Measurements from ENCODE around the gene ZFYVE28. TPM values are rescaled to one million over a fixed set of nuclear protein-coding genes. Genes with fewer than 3 reads are reported as not detected.

Gene ZFYVE28
- total and polyA plus RNA-seq, 4 donors = 7.0 to 25.9 (median 12.5) TPM

DNA sequence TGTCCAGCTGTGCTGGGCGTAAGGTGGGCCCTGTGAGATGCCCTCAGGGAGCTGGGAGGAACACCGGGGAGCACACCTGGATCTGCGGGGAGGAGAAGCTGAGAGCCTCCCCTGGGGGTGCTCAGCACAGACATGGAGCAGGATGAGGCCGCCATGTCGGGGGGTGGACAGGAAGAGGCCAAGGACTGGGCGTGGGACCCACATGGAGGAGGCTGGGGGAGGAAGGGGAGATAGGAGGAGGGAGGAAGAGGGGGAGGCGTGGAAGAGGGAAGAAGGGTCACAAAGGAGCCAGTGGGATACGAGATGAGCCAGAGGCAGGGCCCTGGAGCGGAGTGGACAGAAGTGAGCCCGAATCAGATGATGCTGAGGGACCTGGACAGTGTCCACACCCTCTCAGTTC, 66.3 kb downstream of the ZFYVE28 start:
- Histone ChIP-seq H3K4me3 (ENCODE audit: low read length in 2 of 2) (no peak overlapping the region), H3K27ac (ENCODE audit: low read depth in 1 of 2, low read length in 2 of 2) (no peak overlapping the region), H3K4me1 (ENCODE audit: control insufficient read depth in 1 of 2, insufficient read depth in 2 of 2, low read length in 2 of 2) (peaks cover 0 to 2% of the 10 kb centered on the region in 2 donors), H3K27me3 (ENCODE audit: control insufficient read depth in 1 of 2, insufficient read depth in 2 of 2, low read length in 1 of 2) (no peaks in the 10 kb centered on the region), H3K9me3 (ENCODE audit: control insufficient read depth, low read length) (no peaks in the 10 kb centered on the region), H3K36me3 (ENCODE audit: control insufficient read depth in 1 of 2, insufficient read depth in 2 of 2, low read length in 1 of 2) (no peaks in the 10 kb centered on the region)
- no peak for ATAC-seq (ENCODE audit: low FRiP score)
- 98% methylated on average over 10 of the region's 10 CpGs for WGBS, 2 donors
- intact Hi-C loops (cut with DNase I) = no loop called here
- peak in 1 of 2 donors; percentile 52 for DNase-seq

DNA sequence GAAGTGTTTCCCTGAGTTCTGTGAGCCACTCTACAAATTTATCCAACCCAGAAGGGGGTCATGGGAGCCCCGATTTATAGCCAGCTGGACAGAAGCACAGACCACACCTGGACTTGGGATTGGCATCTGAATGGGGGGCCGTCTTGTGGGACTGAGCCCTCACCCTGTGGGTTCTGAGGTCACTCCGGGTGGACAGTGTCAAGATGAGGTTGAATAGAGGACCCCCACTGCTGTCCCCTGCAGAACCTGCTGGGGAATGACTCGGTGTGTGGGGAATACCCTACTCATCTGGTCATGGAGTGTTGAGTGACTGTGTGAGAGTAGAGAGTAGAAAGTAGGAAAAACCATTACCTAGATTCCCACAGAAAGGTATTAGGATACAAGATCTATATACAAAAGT, 67.5 kb downstream of the ZFYVE28 start:
- H3K4me1 ChIP-seq (ENCODE audit: control insufficient read depth in 1 of 2, insufficient read depth in 2 of 2, low read length in 2 of 2) = peaks cover 0 to 2% of the 10 kb centered on the region in 2 donors
- no peak overlapping the region for H3K4me3 ChIP-seq (ENCODE audit: low read length in 2 of 2)
- WGBS, 2 donors = 90 to 94% methylated on average over 4 of the region's 4 CpGs
- H3K9me3 ChIP-seq (ENCODE audit: control insufficient read depth, low read length) = no peaks in the 10 kb centered on the region
- no peak overlapping the region for H3K27ac ChIP-seq (ENCODE audit: low read depth in 1 of 2, low read length in 2 of 2)
- no peak for ATAC-seq (ENCODE audit: low FRiP score)
- DNase-seq = peak in 1 of 2 donors; percentile 26
- H3K36me3 ChIP-seq (ENCODE audit: control insufficient read depth in 1 of 2, insufficient read depth in 2 of 2, low read length in 1 of 2) = no peaks in the 10 kb centered on the region
- no peaks in the 10 kb centered on the region for H3K27me3 ChIP-seq (ENCODE audit: control insufficient read depth in 1 of 2, insufficient read depth in 2 of 2, low read length in 1 of 2)
- intact Hi-C loops (cut with DNase I) = no loop called here

DNA sequence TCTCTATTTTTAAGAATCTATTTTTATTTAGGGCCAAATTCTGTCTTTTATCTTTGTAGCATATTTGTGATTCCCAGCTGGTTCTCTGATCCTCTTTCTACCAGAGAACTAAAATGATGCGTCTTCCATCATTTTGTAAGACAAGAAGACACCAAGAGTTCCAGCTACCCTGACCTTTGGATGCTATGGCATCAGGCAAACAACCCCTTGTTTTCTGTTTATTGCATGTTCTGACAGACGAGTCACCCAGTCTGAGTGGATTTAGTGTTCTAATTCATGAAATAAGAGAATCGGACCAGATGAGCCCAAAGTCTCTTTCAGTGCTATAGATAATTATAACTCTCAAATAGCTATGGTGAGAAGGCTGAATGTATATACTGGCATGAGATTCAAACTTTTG, 69.7 kb downstream of the ZFYVE28 start:
- no peak overlapping the region for H3K4me3 ChIP-seq (ENCODE audit: low read length in 2 of 2)
- no peaks in the 10 kb centered on the region for H3K27me3 ChIP-seq (ENCODE audit: control insufficient read depth in 1 of 2, insufficient read depth in 2 of 2, low read length in 1 of 2)
- intact Hi-C loops (cut with DNase I) = no loop called here
- DNase-seq = no peak
- H3K9me3 ChIP-seq (ENCODE audit: control insufficient read depth, low read length) = no peaks in the 10 kb centered on the region
- WGBS, 2 donors = 89 to 92% methylated on average over 3 of the region's 3 CpGs
- H3K36me3 ChIP-seq (ENCODE audit: control insufficient read depth in 1 of 2, insufficient read depth in 2 of 2, low read length in 1 of 2) = no peaks in the 10 kb centered on the region
- no peak for ATAC-seq (ENCODE audit: low FRiP score)
- no peak overlapping the region for H3K27ac ChIP-seq (ENCODE audit: low read depth in 1 of 2, low read length in 2 of 2)
- peaks cover 0 to 2% of the 10 kb centered on the region in 2 donors for H3K4me1 ChIP-seq (ENCODE audit: control insufficient read depth in 1 of 2, insufficient read depth in 2 of 2, low read length in 2 of 2)

DNA sequence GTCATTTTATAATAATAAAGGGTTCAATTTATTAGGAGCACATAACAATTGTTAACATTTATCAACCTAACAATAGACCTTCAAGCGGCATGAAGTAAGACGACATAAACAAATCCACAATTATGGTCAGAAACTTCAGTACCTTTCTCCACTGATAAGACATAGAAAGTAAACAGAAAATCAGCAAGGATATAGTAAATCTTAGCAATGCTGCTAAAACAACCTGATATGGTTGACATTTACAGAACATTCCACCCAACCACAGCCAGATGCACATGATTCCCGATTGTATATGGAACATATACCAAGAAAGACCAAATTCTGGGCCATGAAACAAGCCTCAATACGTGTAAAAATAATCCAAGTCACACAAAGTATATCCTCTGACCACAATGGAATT, 71.3 kb downstream of the ZFYVE28 start:
- Histone ChIP-seq H3K36me3 (ENCODE audit: control insufficient read depth in 1 of 2, insufficient read depth in 2 of 2, low read length in 1 of 2) (no peaks in the 10 kb centered on the region), H3K4me3 (ENCODE audit: low read length in 2 of 2) (no peak overlapping the region), H3K4me1 (ENCODE audit: control insufficient read depth in 1 of 2, insufficient read depth in 2 of 2, low read length in 2 of 2) (no peaks in the 10 kb centered on the region), H3K9me3 (ENCODE audit: control insufficient read depth, low read length) (no peaks in the 10 kb centered on the region), H3K27me3 (ENCODE audit: control insufficient read depth in 1 of 2, insufficient read depth in 2 of 2, low read length in 1 of 2) (no peaks in the 10 kb centered on the region), H3K27ac (ENCODE audit: low read depth in 1 of 2, low read length in 2 of 2) (no peak overlapping the region)
- ATAC-seq (ENCODE audit: low FRiP score) (no peak), DNase-seq (no peak)
- intact Hi-C loops (cut with DNase I) = no loop called here
- WGBS, 2 donors = 79 to 80% methylated on average over 4 of the region's 4 CpGs

DNA sequence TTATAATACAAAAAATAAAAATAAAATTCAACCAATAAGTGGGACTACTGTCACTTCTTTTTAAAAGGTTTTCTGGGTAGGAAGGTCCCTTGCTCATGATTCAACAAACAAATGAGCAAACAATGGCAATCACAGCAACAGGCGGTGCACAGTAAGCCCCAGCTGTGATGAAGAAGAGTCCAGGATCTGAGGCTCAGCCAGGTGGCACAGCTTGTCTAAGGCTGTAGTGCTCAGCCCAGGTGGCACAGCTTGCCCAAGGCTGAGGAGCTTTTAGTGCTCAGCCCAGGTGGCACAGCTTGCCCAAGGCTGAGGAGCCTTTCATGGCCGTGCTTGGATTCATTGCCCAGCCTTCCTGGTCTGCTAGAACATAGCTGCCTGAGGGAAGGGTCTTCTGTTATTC, 75.0 kb downstream of the ZFYVE28 start:
- intact Hi-C loops (cut with DNase I) = no loop called here
- no peak overlapping the region for H3K4me3 ChIP-seq (ENCODE audit: low read length in 2 of 2)
- no peaks in the 10 kb centered on the region for H3K9me3 ChIP-seq (ENCODE audit: control insufficient read depth, low read length)
- ATAC-seq (ENCODE audit: low FRiP score) (no peak), DNase-seq (peak in 1 of 2 donors; percentile 21)
- WGBS, 2 donors = 92 to 93% methylated on average over 2 of the region's 2 CpGs
- H3K36me3 ChIP-seq (ENCODE audit: control insufficient read depth in 1 of 2, insufficient read depth in 2 of 2, low read length in 1 of 2) = no peaks in the 10 kb centered on the region
- no peak overlapping the region for H3K27ac ChIP-seq (ENCODE audit: low read depth in 1 of 2, low read length in 2 of 2)
- no peaks in the 10 kb centered on the region for H3K27me3 ChIP-seq (ENCODE audit: control insufficient read depth in 1 of 2, insufficient read depth in 2 of 2, low read length in 1 of 2)
- no peaks in the 10 kb centered on the region for H3K4me1 ChIP-seq (ENCODE audit: control insufficient read depth in 1 of 2, insufficient read depth in 2 of 2, low read length in 2 of 2)

DNA sequence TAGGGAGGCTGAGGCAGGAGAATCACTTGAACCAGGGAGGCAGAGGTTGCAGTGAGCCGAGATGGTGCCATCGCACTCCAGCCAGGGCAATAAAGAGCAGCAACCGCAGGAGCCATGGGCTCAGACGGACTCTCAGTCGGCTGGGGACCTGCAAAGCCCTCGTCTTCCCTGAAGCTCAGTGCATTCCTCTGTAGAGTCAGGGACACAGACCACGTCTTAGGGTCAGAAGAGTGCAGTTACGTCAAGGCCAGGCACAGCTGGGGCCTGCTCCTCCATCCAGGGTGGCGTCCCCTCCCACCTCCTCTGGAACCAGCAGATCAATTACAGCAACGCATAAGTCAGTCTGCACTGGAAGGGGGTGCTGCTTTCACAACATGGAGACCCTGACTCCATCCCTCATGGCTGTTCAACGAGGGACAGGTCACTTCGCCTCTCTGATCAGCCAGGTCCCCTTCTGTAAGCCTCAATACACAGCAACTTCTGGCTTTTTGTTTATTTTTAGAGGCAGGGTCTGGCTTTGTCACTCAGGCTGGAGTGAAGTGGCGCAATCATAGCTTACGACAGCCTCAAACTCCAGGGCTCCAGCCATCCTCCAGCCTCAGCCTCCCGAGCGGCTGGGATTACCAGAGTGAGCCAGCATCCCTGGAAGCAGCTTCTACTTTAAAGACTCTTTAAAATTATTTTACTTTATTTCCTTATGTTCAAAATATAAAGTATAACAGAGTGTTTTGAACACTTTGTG, 76.4 kb downstream of the ZFYVE28 start:
- WGBS, 2 donors = 88 to 89% methylated on average over 16 of the region's 16 CpGs
- H3K27me3 ChIP-seq (ENCODE audit: control insufficient read depth in 1 of 2, insufficient read depth in 2 of 2, low read length in 1 of 2) = no peaks in the 10 kb centered on the region
- intact Hi-C loops (cut with DNase I) = no loop called here
- no peaks in the 10 kb centered on the region for H3K9me3 ChIP-seq (ENCODE audit: control insufficient read depth, low read length)
- DNase-seq (peak; percentile 19 to 71), ATAC-seq (ENCODE audit: low FRiP score) (no peak)
- H3K4me3 ChIP-seq (ENCODE audit: low read length in 2 of 2) = no peak overlapping the region
- no peaks in the 10 kb centered on the region for H3K36me3 ChIP-seq (ENCODE audit: control insufficient read depth in 1 of 2, insufficient read depth in 2 of 2, low read length in 1 of 2)
- H3K4me1 ChIP-seq (ENCODE audit: control insufficient read depth in 1 of 2, insufficient read depth in 2 of 2, low read length in 2 of 2) = no peaks in the 10 kb centered on the region
- no peak overlapping the region for H3K27ac ChIP-seq (ENCODE audit: low read depth in 1 of 2, low read length in 2 of 2)

DNA sequence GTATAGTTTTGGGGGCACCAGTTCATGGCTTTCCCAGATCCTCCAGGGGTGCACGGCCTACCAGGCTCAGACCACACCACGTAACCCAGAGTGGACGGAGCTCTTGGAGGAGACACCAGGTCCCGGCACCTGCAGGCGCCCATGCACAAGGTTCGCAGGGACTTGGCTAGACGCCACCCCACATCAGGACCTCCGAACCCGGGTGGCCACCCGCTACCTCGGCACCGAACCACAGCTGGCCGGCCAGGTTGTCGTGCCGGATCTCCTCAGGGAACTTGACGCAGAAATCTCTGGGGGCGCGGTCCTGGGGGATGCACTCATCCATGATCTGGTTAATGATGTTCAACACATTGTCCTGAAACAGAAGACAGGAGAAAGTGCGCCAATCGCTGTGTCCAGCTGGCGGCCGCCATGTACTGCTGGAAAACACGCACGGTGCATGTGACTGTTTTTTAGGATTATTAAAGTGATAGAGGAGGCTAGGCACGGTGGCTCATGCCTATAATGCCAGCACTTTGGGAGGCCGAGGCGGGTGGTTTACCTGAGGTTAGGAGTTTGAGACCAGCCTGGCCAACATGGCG, 77.1 kb downstream of the ZFYVE28 start:
- H3K4me3 ChIP-seq (ENCODE audit: low read length in 2 of 2) = no peak overlapping the region
- DNase-seq (peak; percentile 36 to 74), ATAC-seq (ENCODE audit: low FRiP score) (no peak)
- no peak overlapping the region for H3K27ac ChIP-seq (ENCODE audit: low read depth in 1 of 2, low read length in 2 of 2)
- WGBS, 2 donors = 95 to 96% methylated on average over 28 of the region's 28 CpGs
- H3K36me3 ChIP-seq (ENCODE audit: control insufficient read depth in 1 of 2, insufficient read depth in 2 of 2, low read length in 1 of 2) = no peaks in the 10 kb centered on the region
- no peaks in the 10 kb centered on the region for H3K9me3 ChIP-seq (ENCODE audit: control insufficient read depth, low read length)
- no peaks in the 10 kb centered on the region for H3K4me1 ChIP-seq (ENCODE audit: control insufficient read depth in 1 of 2, insufficient read depth in 2 of 2, low read length in 2 of 2)
- H3K27me3 ChIP-seq (ENCODE audit: control insufficient read depth in 1 of 2, insufficient read depth in 2 of 2, low read length in 1 of 2) = no peaks in the 10 kb centered on the region
- intact Hi-C loops (cut with DNase I) = no loop called here

DNA sequence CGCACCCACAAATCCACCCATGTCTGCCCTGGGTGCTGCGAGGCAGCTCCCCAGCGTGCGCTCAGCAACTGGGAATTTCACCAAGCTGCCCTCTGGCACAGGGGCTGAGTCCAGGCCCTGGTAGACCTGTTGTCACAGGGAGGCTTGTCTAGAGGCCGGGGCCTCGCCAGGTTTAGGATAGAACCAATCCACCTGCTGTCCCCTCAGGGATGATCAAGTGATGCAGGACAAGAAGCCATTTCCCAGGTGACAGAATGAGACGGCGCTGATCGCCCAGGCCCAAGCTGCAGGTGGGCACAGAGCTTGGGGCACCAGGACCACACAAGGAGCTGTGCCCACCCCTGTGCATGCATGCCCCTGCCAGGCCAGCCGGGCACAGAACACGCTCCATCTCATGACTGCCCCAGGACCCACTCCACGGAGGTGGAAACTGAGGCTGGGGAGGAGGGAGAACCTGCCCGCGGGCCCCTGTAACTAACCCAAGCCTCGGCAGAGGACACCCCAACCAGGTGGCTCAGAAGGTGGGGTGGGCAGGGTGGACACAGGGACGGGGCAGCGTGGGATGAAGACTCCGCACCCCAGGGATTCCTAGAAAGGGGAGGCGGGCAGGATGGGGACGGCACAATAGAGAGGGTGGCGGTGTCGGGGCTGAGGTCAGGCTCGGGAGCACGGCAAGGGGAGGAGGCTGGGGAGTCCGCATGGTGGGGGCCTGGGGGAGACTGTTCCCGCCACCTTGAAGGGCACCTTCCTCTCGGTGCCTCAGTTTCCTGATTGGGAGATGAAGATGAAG, 78.0 kb downstream of the ZFYVE28 start:
- Histone ChIP-seq H3K4me1 (ENCODE audit: control insufficient read depth in 1 of 2, insufficient read depth in 2 of 2, low read length in 2 of 2) (no peaks in the 10 kb centered on the region), H3K27ac (ENCODE audit: low read depth in 1 of 2, low read length in 2 of 2) (no peak overlapping the region), H3K36me3 (ENCODE audit: control insufficient read depth in 1 of 2, insufficient read depth in 2 of 2, low read length in 1 of 2) (no peaks in the 10 kb centered on the region), H3K4me3 (ENCODE audit: low read length in 2 of 2) (no peak overlapping the region), H3K9me3 (ENCODE audit: control insufficient read depth, low read length) (no peaks in the 10 kb centered on the region), H3K27me3 (ENCODE audit: control insufficient read depth in 1 of 2, insufficient read depth in 2 of 2, low read length in 1 of 2) (no peaks in the 10 kb centered on the region)
- intact Hi-C loops (cut with DNase I) = no loop called here
- 93 to 94% methylated on average over 27 of the region's 27 CpGs for WGBS, 2 donors
- ATAC-seq (ENCODE audit: low FRiP score) (peak; percentile 31), DNase-seq (peak; percentile 37 to 62)
